CD14-positive monocyte (primary cell): ENCODE data around the gene RHBDL1. TPM values are rescaled to one million over a fixed set of nuclear protein-coding genes. Genes with fewer than 3 reads are reported as not detected.

Experiments used
- polyA plus RNA-seq, 3 donors: library from polyadenylated mRNA; depleted of rRNA in 1 of 3; unstranded in 2 of 3; stranded (reverse) in 1 of 3; fragments of 300-500 nt in 2 of 3; fragments of >200 nt in 1 of 3; fragmentation: Illumina TruSeq in 2 of 3; gene quantifications; 1 replicate in 2 of 3; 2 replicates in 1 of 3; pipeline ENCODE4 v1.2.3, GENCODE V29; 2012 to 2021

The RHBDL1 gene
- polyA plus RNA-seq, 3 donors = 1.3 TPM; not detected in 2

Other genes with a start within 250 kb of the RHBDL1 start
- gene CAPN15, start 148.0 kb upstream of the RHBDL1 start, polyA plus RNA-seq = 10 to 100 TPM in 1 of 3 donors, 1 to 10 TPM in 2; 3.4 to 42.6 (median 3.9) TPM
- gene PRR35, start 115.3 kb upstream of the RHBDL1 start, polyA plus RNA-seq = not detected
- under 1 TPM; 0.29 to 0.57 (median 0.36) TPM for gene NHLRC4, start 108.7 kb upstream of the RHBDL1 start, polyA plus RNA-seq
- gene PIGQ, start 105.7 kb upstream of the RHBDL1 start, polyA plus RNA-seq = 10 to 100 TPM; 11.4 to 39.8 (median 12.1) TPM
- gene RAB40C, start 85.6 kb upstream of the RHBDL1 start, polyA plus RNA-seq = 10 to 100 TPM; 10.0 to 22.6 (median 10.9) TPM
- gene WFIKKN1, start 44.7 kb upstream of the RHBDL1 start, polyA plus RNA-seq = under 1 TPM in 1 of 3 donors, not detected in 2; 0.76 TPM
- 10 to 100 TPM; 57.1 to 80.9 (median 70.4) TPM for gene METTL26, start 39.4 kb upstream of the RHBDL1 start, polyA plus RNA-seq
- gene MCRIP2, start 33.8 kb upstream of the RHBDL1 start, polyA plus RNA-seq = 10 to 100 TPM; 23.7 to 65.6 (median 42.1) TPM
- gene WDR90, start 26.3 kb upstream of the RHBDL1 start, polyA plus RNA-seq = 10 to 100 TPM in 1 of 3 donors, 1 to 10 TPM in 1, under 1 TPM in 1; 0.13 to 16.5 (median 1.1) TPM
- 100 to 1,000 TPM in 1 of 3 donors, 10 to 100 TPM in 2; 25.4 to 276 (median 26.3) TPM for gene RHOT2, start 7.5 kb upstream of the RHBDL1 start, polyA plus RNA-seq
- gene STUB1, start 4.7 kb downstream of the RHBDL1 start, polyA plus RNA-seq = 100 to 1,000 TPM in 2 of 3 donors, 10 to 100 TPM in 1; 83.3 to 108 (median 106) TPM
- 10 to 100 TPM; 28.7 to 45.3 (median 33.5) TPM for gene JMJD8, start 8.7 kb downstream of the RHBDL1 start, polyA plus RNA-seq
- gene WDR24, start 14.7 kb downstream of the RHBDL1 start, polyA plus RNA-seq = 1 to 10 TPM; 5.7 to 9.2 (median 7.4) TPM
- gene FBXL16, start 30.1 kb downstream of the RHBDL1 start, polyA plus RNA-seq = 1 to 10 TPM in 1 of 3 donors, under 1 TPM in 2; 0.28 to 1.0 (median 0.49) TPM
- 1 to 10 TPM in 2 of 3 donors, under 1 TPM in 1; 0.97 to 5.4 (median 1.7) TPM for gene METRN, start 39.4 kb downstream of the RHBDL1 start, polyA plus RNA-seq
- gene ANTKMT, start 45.5 kb downstream of the RHBDL1 start, polyA plus RNA-seq = 10 to 100 TPM; 21.5 to 56.3 (median 34.4) TPM
- under 1 TPM in 1 of 3 donors, not detected in 2; 0.96 TPM for gene CCDC78, start 50.8 kb downstream of the RHBDL1 start, polyA plus RNA-seq
- 1 to 10 TPM in 2 of 3 donors, under 1 TPM in 1; 0.60 to 8.9 (median 1.5) TPM for gene HAGHL, start 51.4 kb downstream of the RHBDL1 start, polyA plus RNA-seq
- 10 to 100 TPM in 2 of 3 donors, 1 to 10 TPM in 1; 8.6 to 41.1 (median 11.8) TPM for gene CIAO3, start 65.3 kb downstream of the RHBDL1 start, polyA plus RNA-seq
- under 1 TPM in 2 of 3 donors, not detected in 1; 0.07 to 0.29 TPM for gene MSLN, start 85.1 kb downstream of the RHBDL1 start, polyA plus RNA-seq
- gene RPUSD1, start 112.7 kb downstream of the RHBDL1 start, polyA plus RNA-seq = 10 to 100 TPM; 29.5 to 38.1 (median 31.5) TPM
- 10 to 100 TPM in 1 of 3 donors, 1 to 10 TPM in 1, under 1 TPM in 1; 0.57 to 13.8 (median 2.2) TPM for gene CHTF18, start 112.9 kb downstream of the RHBDL1 start, polyA plus RNA-seq
- not detected for gene GNG13, start 125.1 kb downstream of the RHBDL1 start, polyA plus RNA-seq